SK-N-SH treated with all-trans-retinoic acid at 6 μM for 48 hours (cell line): ENCODE measurements around the gene ACRV1.

Experiments
- ATAC-seq: fragments of 200-7000 bp; cut with Tn5 transposase; 3 replicates; pipeline ENCODE4 v1.9.1; 2020; ENCODE audit warnings: mild to moderate bottlenecking, moderate library complexity
- ARNTL ChIP-seq: fragments of 450-650 bp; formaldehyde crosslinking; IDR thresholded peaks from 2 replicates; pipeline ENCODE4 v1.5.0; 2020; ENCODE audit warnings: low read depth, mild to moderate bottlenecking, moderate library complexity, borderline replicate concordance
- BACH2 ChIP-seq: fragments of 250-450 bp; sonication (Bioruptor Pico); IDR thresholded peaks from 2 replicates; pipeline ENCODE4 v1.9.0; 2021; ENCODE audit warnings: mild to moderate bottlenecking, borderline replicate concordance
- CREB5 ChIP-seq: fragments of 250-450 bp; sonication (Bioruptor Pico); IDR thresholded peaks from 2 replicates; pipeline ENCODE4 v1.5.1; 2020; ENCODE audit warnings: low read depth, mild to moderate bottlenecking, moderate library complexity
- CSDC2 ChIP-seq: fragments of 250-450 bp; sonication (Bioruptor Pico); IDR thresholded peaks from 2 replicates; pipeline ENCODE4 v1.5.0; 2020; ENCODE audit warnings: mild to moderate bottlenecking, moderate library complexity
- CSRNP3 ChIP-seq: fragments of 250-450 bp; sonication (Bioruptor Pico); IDR thresholded peaks from 2 replicates; pipeline ENCODE4 v1.5.1; 2021; ENCODE audit warnings: mild to moderate bottlenecking, moderate library complexity
- ESRRG ChIP-seq: fragments of 250-450 bp; sonication (Bioruptor Pico); IDR thresholded peaks from 2 replicates; pipeline ENCODE4 v1.6.1; 2021; ENCODE audit warnings: mild to moderate bottlenecking
- GLIS3 ChIP-seq: fragments of 250-450 bp; sonication (Bioruptor Pico); IDR thresholded peaks from 2 replicates; pipeline ENCODE4 v1.5.0; 2020; ENCODE audit warnings: mild to moderate bottlenecking, moderate library complexity
- ISL1 ChIP-seq: fragments of 250-450 bp; sonication (Bioruptor Pico); IDR thresholded peaks from 2 replicates; pipeline ENCODE4 v2.1.2; 2022; ENCODE audit warnings: mild to moderate bottlenecking, moderate library complexity
- OSR1 ChIP-seq: fragments of 250-450 bp; sonication (Bioruptor Pico); IDR thresholded peaks from 2 replicates; pipeline ENCODE4 v1.8.0; 2022; ENCODE audit warnings: moderate library complexity, mild to moderate bottlenecking, inconsistent platforms
- PATZ1 ChIP-seq: fragments of 250-450 bp; sonication (Bioruptor Pico); IDR thresholded peaks from 2 replicates; pipeline ENCODE4 v1.8.0; 2020; ENCODE audit warnings: mild to moderate bottlenecking, moderate library complexity, borderline replicate concordance
- POU6F1 ChIP-seq: fragments of 250-450 bp; sonication (Bioruptor Pico); IDR thresholded peaks from 2 replicates; pipeline ENCODE4 v1.8.0; 2021; ENCODE audit warnings: low read depth, mild to moderate bottlenecking, moderate library complexity, borderline replicate concordance
- PPARA ChIP-seq: fragments of 250-450 bp; sonication (Bioruptor Pico); IDR thresholded peaks from 2 replicates; pipeline ENCODE4 v1.5.0; 2020; ENCODE audit warnings: mild to moderate bottlenecking, borderline replicate concordance
- RARB ChIP-seq: fragments of 250-450 bp; sonication (Bioruptor Pico); IDR thresholded peaks from 2 replicates; pipeline ENCODE4 v1.8.0; 2021; ENCODE audit warnings: mild to moderate bottlenecking, moderate library complexity
- SNAI2 ChIP-seq: fragments of 250-450 bp; sonication (Bioruptor Pico); IDR thresholded peaks from 2 replicates; pipeline ENCODE4 v1.5.0; 2020; ENCODE audit warnings: mild to moderate bottlenecking, moderate library complexity
- TCF4 ChIP-seq: fragments of 250-450 bp; sonication (Bioruptor Pico); IDR thresholded peaks from 2 replicates; pipeline ENCODE4 v1.8.0; 2021; ENCODE audit warnings: mild to moderate bottlenecking, moderate library complexity, borderline replicate concordance
- TOX ChIP-seq: fragments of 250-450 bp; sonication (Bioruptor Pico); IDR thresholded peaks from 2 replicates; pipeline ENCODE4 v1.8.0; 2021; ENCODE audit warnings: mild to moderate bottlenecking, moderate library complexity, borderline replicate concordance
- TSHZ2 ChIP-seq: fragments of 250-450 bp; sonication (Bioruptor Pico); IDR thresholded peaks from 2 replicates; pipeline ENCODE4 v1.5.0; 2020; ENCODE audit warnings: mild to moderate bottlenecking, moderate library complexity
- ZC3H10 ChIP-seq: fragments of 250-450 bp; sonication (Bioruptor Pico); IDR thresholded peaks from 2 replicates; pipeline ENCODE4 v1.5.1; 2021; ENCODE audit warnings: mild to moderate bottlenecking, moderate library complexity
- ZFP3 ChIP-seq: fragments of 250-450 bp; sonication (Bioruptor Pico); IDR thresholded peaks from 2 replicates; pipeline ENCODE4 v1.5.0; 2020; ENCODE audit warnings: mild to moderate bottlenecking, moderate library complexity
- ZFP30 ChIP-seq: fragments of 450-650 bp; formaldehyde crosslinking; IDR thresholded peaks from 2 replicates; pipeline ENCODE4 v1.5.0; 2022; ENCODE audit warnings: mild to moderate bottlenecking, moderate library complexity
- ZNF565 ChIP-seq: fragments of 450-650 bp; formaldehyde crosslinking; conservative IDR thresholded peaks from 2 replicates; pipeline ENCODE4 v1.5.0; 2020; ENCODE audit warnings: low read depth, mild to moderate bottlenecking, moderate library complexity
- ZNF70 ChIP-seq: fragments of 450-650 bp; formaldehyde crosslinking; IDR thresholded peaks from 2 replicates; pipeline ENCODE4 v1.5.0; 2020; ENCODE audit warnings: mild to moderate bottlenecking, moderate library complexity
- ZNF8 ChIP-seq: fragments of 450-650 bp; formaldehyde crosslinking; IDR thresholded peaks from 2 replicates; pipeline ENCODE4 v1.5.0; 2020; ENCODE audit warnings: mild to moderate bottlenecking, moderate library complexity

The ACRV1 gene

GRCh38 chr11:125692887-125693286 lies 12.2 kb upstream of the ACRV1 start:
- ATAC-seq = no peak
- TF ChIP-seq TOX (CRISPR knock-in tag) (no peak), SNAI2 (CRISPR knock-in tag) (no peak), BACH2 (CRISPR knock-in tag) (no peak), CSRNP3 (CRISPR knock-in tag) (no peak), TCF4 (CRISPR knock-in tag) (no peak), ZNF70 (CRISPR knock-in tag) (no peak), TSHZ2 (CRISPR knock-in tag) (no peak), RARB (CRISPR knock-in tag) (no peak), ZFP3 (no peak), ISL1 (no peak), GLIS3 (CRISPR knock-in tag) (no peak), PPARA (CRISPR knock-in tag) (no peak), PATZ1 (CRISPR knock-in tag) (no peak), CSDC2 (CRISPR knock-in tag) (no peak), ZNF8 (CRISPR knock-in tag) (no peak), ESRRG (CRISPR knock-in tag) (no peak), ZC3H10 (no peak), ZFP30 (CRISPR knock-in tag) (no peak), ZNF565 (CRISPR knock-in tag) (no peak)

GRCh38 chr11:125690006-125690405 lies 9.4 kb upstream of the ACRV1 start:
- ATAC-seq = no peak
- TF ChIP-seq TOX (CRISPR knock-in tag) (no peak), ZFP3 (no peak), POU6F1 (CRISPR knock-in tag) (no peak), OSR1 (CRISPR knock-in tag) (no peak), PATZ1 (CRISPR knock-in tag) (no peak), ZNF70 (CRISPR knock-in tag) (no peak), ISL1 (no peak), SNAI2 (CRISPR knock-in tag) (no peak), CREB5 (CRISPR knock-in tag) (no peak), ZC3H10 (no peak), ARNTL (no peak), TCF4 (CRISPR knock-in tag) (no peak), ESRRG (CRISPR knock-in tag) (no peak), ZNF565 (CRISPR knock-in tag) (no peak), BACH2 (CRISPR knock-in tag) (no peak), RARB (CRISPR knock-in tag) (no peak), GLIS3 (CRISPR knock-in tag) (no peak), TSHZ2 (CRISPR knock-in tag) (no peak), PPARA (CRISPR knock-in tag) (no peak), CSRNP3 (CRISPR knock-in tag) (no peak)
